Measurements from ENCODE around the gene MDH2.

MDH2 gene

DNA sequence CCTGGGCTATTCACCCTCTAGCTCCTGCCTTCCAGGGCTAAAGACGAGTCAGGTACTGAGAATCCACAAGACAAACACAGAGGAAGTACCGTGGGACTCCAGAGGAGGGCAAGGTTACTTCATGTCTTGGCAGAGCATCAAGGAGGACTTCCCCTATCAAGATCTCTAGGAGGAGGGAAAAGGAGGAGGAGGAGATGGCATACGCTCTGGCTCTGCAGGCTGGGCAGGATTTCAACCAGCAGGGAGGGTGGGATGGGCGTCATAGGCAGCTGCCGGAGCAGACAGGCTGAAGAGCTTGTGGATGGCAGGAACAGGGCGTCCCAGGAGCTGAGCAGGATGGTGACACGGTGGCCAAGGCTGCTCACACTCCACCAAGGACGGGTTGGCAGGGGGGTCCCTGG lies 21.3 kb downstream of the MDH2 start:
- Histone ChIP-seq H3K4me2 (ENCODE audit: low read length) (no peak overlapping the region), H4K20me1 (ENCODE audit: control insufficient read depth, insufficient read depth, low read depth, low read length) (peaks cover 7% of the 10 kb centered on the region), H3F3A (ENCODE audit: control insufficient read depth, insufficient read depth) (peaks cover 7% of the 10 kb centered on the region), H3K4me1 (ENCODE audit: control insufficient read depth, low read length) (peaks cover 8% of the 10 kb centered on the region), H3K9me2 (replicated peaks; ENCODE audit: control insufficient read depth, low read length) (no peaks in the 10 kb centered on the region), H3K36me3 (ENCODE audit: control insufficient read depth, low read length) (peaks cover 35% of the 10 kb centered on the region), H3K27ac (ENCODE audit: low read depth, low read length) (no peak overlapping the region), H3K9me3 (ENCODE audit: control insufficient read depth, insufficient read depth, low read length) (no peaks in the 10 kb centered on the region), H3K27me3 (ENCODE audit: control insufficient read depth, low read length) (no peaks in the 10 kb centered on the region), H3K79me2 (ENCODE audit: control insufficient read depth, low read length) (no peaks in the 10 kb centered on the region), H3K4me3 (ENCODE audit: low read length) (no peak overlapping the region)
- TF ChIP-seq, protein P1, sequence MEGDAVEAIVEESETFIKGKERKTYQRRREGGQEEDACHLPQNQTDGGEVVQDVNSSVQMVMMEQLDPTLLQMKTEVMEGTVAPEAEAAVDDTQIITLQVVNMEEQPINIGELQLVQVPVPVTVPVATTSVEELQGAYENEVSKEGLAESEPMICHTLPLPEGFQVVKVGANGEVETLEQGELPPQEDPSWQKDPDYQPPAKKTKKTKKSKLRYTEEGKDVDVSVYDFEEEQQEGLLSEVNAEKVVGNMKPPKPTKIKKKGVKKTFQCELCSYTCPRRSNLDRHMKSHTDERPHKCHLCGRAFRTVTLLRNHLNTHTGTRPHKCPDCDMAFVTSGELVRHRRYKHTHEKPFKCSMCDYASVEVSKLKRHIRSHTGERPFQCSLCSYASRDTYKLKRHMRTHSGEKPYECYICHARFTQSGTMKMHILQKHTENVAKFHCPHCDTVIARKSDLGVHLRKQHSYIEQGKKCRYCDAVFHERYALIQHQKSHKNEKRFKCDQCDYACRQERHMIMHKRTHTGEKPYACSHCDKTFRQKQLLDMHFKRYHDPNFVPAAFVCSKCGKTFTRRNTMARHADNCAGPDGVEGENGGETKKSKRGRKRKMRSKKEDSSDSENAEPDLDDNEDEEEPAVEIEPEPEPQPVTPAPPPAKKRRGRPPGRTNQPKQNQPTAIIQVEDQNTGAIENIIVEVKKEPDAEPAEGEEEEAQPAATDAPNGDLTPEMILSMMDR (IDR thresholded peaks at IDR 0.05; ENCODE audit: low read depth, low read length, poor library complexity, severe bottlenecking) = no peak
- no peak for TF ChIP-seq EZH2phosphoT487 (IDR thresholded peaks at IDR 0.05; ENCODE audit: borderline replicate concordance, low read length)

DNA sequence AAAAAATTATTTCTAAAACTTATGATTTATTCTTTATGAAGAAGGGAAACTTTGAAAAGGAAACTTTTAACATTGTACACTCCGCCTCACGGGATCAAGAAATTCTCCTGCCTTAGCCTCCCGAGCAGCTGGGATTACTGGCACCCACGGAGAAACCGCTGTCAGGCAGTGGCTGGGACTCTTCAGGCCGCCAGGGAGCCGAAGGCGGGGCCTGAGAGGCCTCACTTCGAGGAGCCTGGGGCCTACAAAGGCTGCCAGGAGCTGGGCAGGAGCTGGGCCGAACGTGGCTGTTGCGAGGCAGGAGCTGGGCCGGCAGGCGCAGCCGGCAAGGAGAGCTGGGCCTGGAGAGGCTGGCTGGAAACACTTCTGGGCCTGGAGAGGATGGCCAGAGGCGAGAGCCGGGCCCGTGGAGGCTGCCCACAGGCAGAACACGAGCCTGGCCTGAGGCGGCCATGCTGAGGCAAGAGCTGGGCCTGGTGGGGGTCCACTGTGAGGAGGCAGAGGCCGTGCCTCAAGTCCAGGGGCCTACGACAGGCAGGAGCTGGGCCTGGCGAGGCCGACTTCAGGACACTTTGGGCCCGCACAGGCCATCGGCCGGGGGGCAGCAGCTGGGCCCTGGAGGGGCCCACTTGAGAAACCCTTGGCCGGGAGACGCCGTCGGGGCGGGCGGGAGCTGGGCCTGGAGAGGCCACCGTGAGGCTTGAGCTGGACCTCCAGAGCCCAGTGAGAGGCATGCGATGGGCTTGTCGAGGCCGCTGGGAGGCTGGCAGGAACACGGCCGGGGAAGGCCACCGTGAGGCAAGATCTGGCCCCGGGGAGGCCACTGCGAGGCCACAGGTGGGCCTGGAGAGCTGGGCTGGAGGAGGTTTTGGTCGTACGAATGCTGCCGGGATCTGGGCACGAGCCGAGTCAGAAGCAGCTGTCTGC lies 23.7 kb downstream of the MDH2 start:
- no peaks in the 10 kb centered on the region for H3K79me2 ChIP-seq (ENCODE audit: control insufficient read depth, low read length)
- H3K27me3 ChIP-seq (ENCODE audit: control insufficient read depth, low read length) = no peaks in the 10 kb centered on the region
- no peak overlapping the region for H3K4me3 ChIP-seq (ENCODE audit: low read length)
- no peak overlapping the region for H3K27ac ChIP-seq (ENCODE audit: low read depth, low read length)
- H3K36me3 ChIP-seq (ENCODE audit: control insufficient read depth, low read length) = peaks cover 11% of the 10 kb centered on the region
- H3K9me3 ChIP-seq (ENCODE audit: control insufficient read depth, insufficient read depth, low read length) = no peaks in the 10 kb centered on the region
- TF ChIP-seq EZH2phosphoT487 (IDR thresholded peaks at IDR 0.05; ENCODE audit: borderline replicate concordance, low read length) = no peak
- TF ChIP-seq, protein P1 (IDR thresholded peaks at IDR 0.05; ENCODE audit: low read depth, low read length, poor library complexity, severe bottlenecking) = no peak
- peaks cover 4% of the 10 kb centered on the region for H4K20me1 ChIP-seq (ENCODE audit: control insufficient read depth, insufficient read depth, low read depth, low read length)
- H3K4me1 ChIP-seq (ENCODE audit: control insufficient read depth, low read length) = peaks cover 8% of the 10 kb centered on the region
- no peak overlapping the region for H3K4me2 ChIP-seq (ENCODE audit: low read length)
- peaks cover 7% of the 10 kb centered on the region for H3F3A ChIP-seq (ENCODE audit: control insufficient read depth, insufficient read depth)
- no peaks in the 10 kb centered on the region for H3K9me2 ChIP-seq (replicated peaks; ENCODE audit: control insufficient read depth, low read length)

DNA sequence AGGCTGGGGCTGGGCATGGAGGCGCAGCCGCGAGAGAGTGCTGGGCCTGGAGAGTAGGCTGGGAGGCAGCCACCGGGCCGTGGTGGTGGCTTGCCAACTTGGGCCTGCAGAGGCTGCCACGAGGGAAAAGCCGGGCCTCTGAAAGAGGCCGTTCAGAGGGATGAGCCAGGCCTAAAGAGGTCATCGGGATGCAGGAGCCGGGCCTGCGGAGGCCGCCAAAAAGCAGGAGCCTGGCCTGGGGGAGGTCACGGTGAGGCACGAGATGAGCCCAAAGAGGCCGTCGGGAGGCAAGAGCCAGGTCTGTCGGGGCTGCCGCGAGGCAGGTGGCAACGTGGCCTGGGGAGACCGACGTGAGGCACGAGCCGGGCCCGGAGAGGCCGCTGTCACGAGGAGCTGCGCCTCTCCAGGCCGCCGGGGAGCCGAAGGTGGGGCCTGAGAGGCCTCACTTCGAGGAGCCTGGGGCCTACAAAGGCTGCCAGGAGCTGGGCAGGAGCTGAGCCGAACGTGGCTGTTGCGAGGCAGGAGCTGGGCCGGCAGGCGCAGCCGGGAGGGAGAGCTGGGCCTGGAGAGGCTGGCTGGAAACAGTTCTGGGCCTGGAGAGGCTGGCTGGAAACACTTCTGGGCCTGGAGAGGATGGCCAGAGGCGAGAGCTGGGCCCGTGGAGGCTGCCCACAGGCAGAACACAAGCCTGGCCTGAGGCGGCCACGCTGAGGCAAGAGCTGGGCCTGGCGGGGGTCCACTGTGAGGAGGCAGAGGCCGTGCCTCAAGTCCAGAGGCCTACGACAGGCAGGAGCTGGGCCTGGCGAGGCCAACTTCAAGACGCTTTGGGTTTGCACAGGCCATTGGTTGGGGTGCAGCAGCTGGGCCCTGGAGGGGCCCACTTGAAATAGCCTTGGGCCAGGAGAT lies 24.6 kb downstream of the MDH2 start:
- Histone ChIP-seq H3K36me3 (ENCODE audit: control insufficient read depth, low read length) (peaks cover 3% of the 10 kb centered on the region; the same call in 1 of the 2 replicates), H3K79me2 (ENCODE audit: control insufficient read depth, low read length) (no peaks in the 10 kb centered on the region), H3F3A (ENCODE audit: control insufficient read depth, insufficient read depth) (peaks cover 4% of the 10 kb centered on the region; the same call in 1 of the 2 replicates), H3K9me2 (replicated peaks; ENCODE audit: control insufficient read depth, low read length) (no peaks in the 10 kb centered on the region), H3K27ac (ENCODE audit: low read depth, low read length) (no peak overlapping the region), H3K9me3 (ENCODE audit: control insufficient read depth, insufficient read depth, low read length) (no peaks in the 10 kb centered on the region), H3K27me3 (ENCODE audit: control insufficient read depth, low read length) (no peaks in the 10 kb centered on the region), H3K4me2 (ENCODE audit: low read length) (no peak overlapping the region), H4K20me1 (ENCODE audit: control insufficient read depth, insufficient read depth, low read depth, low read length) (peaks cover 2% of the 10 kb centered on the region; the same call in 1 of the 2 replicates), H3K4me3 (ENCODE audit: low read length) (no peak overlapping the region), H3K4me1 (ENCODE audit: control insufficient read depth, low read length) (peaks cover 8% of the 10 kb centered on the region)
- TF ChIP-seq, protein P1 (IDR thresholded peaks at IDR 0.05; ENCODE audit: low read depth, low read length, poor library complexity, severe bottlenecking) = no peak
- no peak for TF ChIP-seq EZH2phosphoT487 (IDR thresholded peaks at IDR 0.05; ENCODE audit: borderline replicate concordance, low read length)

Measured in DOHH2 (cell line).